ENCODE data around the gene XK. TPM values are rescaled to one million over a fixed set of nuclear protein-coding genes. Genes with fewer than 3 reads are reported as not detected.
A peak's percentile ranks its signal among the peaks of the same experiment; 100 is the strongest.

Gene XK, protein sequence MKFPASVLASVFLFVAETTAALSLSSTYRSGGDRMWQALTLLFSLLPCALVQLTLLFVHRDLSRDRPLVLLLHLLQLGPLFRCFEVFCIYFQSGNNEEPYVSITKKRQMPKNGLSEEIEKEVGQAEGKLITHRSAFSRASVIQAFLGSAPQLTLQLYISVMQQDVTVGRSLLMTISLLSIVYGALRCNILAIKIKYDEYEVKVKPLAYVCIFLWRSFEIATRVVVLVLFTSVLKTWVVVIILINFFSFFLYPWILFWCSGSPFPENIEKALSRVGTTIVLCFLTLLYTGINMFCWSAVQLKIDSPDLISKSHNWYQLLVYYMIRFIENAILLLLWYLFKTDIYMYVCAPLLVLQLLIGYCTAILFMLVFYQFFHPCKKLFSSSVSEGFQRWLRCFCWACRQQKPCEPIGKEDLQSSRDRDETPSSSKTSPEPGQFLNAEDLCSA
- 1.3 TPM for total RNA-seq
- polyA plus RNA-seq (ENCODE audit: insufficient read depth, low read depth, low replicate concordance), result 0.73 TPM
- long read RNA-seq, donor 1, result 0 reads
- long read RNA-seq, donor 2, result 0 reads
- long read RNA-seq, donor 3, result 0 reads
- long read RNA-seq, donor 4, result 0 reads
- long read RNA-seq, donor 5, full-length matches to known transcripts, result 1 of 1 reads
- long read RNA-seq, donor 5, partial matches to known transcripts, result 0 of 1 reads
- long read RNA-seq, donor 5, other reads (novel, unspliced or antisense), result 0 of 1 reads
- long read RNA-seq, donor 6, result 0 reads
- long read RNA-seq, donor 7, result 0 reads
- long read RNA-seq, donor 8, result 0 reads
- long read RNA-seq, donor 9, result 0 reads
- long read RNA-seq, donor 10, result 0 reads

DNA sequence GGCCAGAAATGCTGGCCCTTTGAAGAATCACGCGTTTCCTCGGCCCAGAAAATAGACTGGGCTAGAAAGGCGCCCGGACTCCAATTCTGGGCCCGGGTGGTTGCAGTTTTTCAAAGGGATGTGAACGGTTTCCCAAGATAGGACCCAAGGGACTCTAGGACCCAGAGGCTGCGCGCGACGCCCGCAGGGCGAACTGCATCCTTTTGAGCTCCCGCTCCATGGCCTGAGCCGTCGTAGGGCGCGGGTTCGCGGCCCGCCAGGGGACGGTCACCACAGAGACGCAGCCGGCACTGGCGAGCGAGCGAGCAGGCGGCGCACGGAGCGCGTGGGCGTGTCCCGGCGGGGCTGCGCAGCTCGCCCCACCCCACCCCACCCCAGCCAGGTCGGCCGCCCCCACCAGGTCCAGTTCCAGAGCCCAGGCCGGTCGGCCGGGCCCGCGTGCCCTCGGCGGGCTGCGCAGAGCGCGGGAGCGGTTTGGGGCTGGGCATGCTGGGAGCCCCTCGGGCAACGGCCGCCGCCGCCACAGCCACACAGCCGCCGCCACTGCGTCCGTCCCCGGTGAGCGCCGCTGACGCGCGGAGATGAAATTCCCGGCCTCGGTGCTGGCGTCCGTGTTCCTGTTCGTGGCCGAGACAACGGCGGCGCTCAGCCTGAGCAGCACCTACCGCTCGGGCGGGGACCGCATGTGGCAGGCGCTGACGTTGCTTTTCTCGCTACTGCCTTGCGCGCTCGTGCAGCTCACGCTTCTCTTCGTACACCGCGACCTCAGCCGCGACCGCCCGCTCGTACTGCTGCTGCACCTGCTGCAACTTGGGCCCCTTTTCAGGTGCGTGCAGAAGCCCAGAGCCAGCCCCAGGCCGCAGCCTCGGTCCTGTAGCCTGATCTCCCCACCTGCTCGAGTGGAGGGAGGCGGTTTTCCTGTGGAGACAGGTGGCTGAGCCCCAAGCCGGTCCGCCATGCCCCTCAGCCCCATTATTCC lies at the start of gene XK:
Gene XK, plus strand, starts transcription at position 411 of the 979 bp plus-strand sequence. Its CDS starts 171 bp downstream, at position 582.
- Histone ChIP-seq H3K27me3 (ENCODE audit: control insufficient read depth, insufficient read depth, low read length) (no peaks in the 10 kb centered on the region), H3K9ac (ENCODE audit: low read length in 3 of 3) (no peak within 1 kb of the TSS), H3K4me1 (ENCODE audit: control insufficient read depth in 2 of 3, insufficient read depth in 2 of 3, low read depth in 1 of 3, low read length in 3 of 3) (no peaks in the 10 kb centered on the region), H3K27ac (ENCODE audit: low read depth in 2 of 2, low read length in 2 of 2) (peak within 1 kb of the TSS in 1 of 2 donors; percentile 28), H3K36me3 (ENCODE audit: control insufficient read depth in 2 of 3, insufficient read depth in 3 of 3, low read length in 3 of 3) (no peaks in the 10 kb centered on the region), H3K9me3 (ENCODE audit: control insufficient read depth in 2 of 3, insufficient read depth in 1 of 3, low read length in 3 of 3) (no peaks in the 10 kb centered on the region), H3K4me3 (ENCODE audit: low read length in 3 of 3) (peak within 1 kb of the TSS in 2 of 3 donors; percentile 42 to 53)
- DNase-seq (peak; percentile 48 to 82 (median 61)), FAIRE-seq (no peak)
- intact Hi-C loops (cut with DNase I), result no loop called here
- TF ChIP-seq, protein P1, sequence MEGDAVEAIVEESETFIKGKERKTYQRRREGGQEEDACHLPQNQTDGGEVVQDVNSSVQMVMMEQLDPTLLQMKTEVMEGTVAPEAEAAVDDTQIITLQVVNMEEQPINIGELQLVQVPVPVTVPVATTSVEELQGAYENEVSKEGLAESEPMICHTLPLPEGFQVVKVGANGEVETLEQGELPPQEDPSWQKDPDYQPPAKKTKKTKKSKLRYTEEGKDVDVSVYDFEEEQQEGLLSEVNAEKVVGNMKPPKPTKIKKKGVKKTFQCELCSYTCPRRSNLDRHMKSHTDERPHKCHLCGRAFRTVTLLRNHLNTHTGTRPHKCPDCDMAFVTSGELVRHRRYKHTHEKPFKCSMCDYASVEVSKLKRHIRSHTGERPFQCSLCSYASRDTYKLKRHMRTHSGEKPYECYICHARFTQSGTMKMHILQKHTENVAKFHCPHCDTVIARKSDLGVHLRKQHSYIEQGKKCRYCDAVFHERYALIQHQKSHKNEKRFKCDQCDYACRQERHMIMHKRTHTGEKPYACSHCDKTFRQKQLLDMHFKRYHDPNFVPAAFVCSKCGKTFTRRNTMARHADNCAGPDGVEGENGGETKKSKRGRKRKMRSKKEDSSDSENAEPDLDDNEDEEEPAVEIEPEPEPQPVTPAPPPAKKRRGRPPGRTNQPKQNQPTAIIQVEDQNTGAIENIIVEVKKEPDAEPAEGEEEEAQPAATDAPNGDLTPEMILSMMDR (IDR thresholded peaks at IDR 0.05; ENCODE audit: borderline replicate concordance, extremely low read depth, insufficient read depth), result no peak

DNA sequence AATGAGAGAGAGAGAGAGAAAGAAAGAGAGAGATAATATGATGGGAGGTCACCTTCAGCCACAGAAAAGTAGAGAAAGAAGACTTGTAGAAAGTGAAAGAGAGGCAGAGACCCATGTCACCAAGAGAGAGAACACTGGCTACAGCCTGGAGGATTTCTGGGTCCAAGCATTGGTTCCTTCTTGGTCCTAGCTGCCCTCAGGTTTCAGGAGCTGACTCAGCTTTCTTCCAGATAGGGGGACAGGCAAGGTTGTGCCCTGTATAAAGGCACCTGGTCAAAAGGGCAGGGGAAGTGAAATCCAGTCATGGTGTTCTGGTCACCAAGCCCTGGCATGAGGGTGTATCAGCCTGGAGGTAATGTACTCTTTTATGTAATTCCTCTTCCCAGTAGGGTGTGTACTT lies 47.5 kb upstream of the XK start:
- FAIRE-seq, result no peak
- intact Hi-C loops (cut with DNase I), result no loop called here
- Histone ChIP-seq H3K27ac (ENCODE audit: low read depth in 2 of 2, low read length in 2 of 2) (no peak overlapping the region), H3K4me3 (ENCODE audit: low read length in 3 of 3) (no peak overlapping the region), H3K9me3 (ENCODE audit: control insufficient read depth in 2 of 3, insufficient read depth in 1 of 3, low read length in 3 of 3) (no peaks in the 10 kb centered on the region), H3K27me3 (ENCODE audit: control insufficient read depth, insufficient read depth, low read length) (no peaks in the 10 kb centered on the region), H3K36me3 (ENCODE audit: control insufficient read depth in 2 of 3, insufficient read depth in 3 of 3, low read length in 3 of 3) (no peaks in the 10 kb centered on the region), H3K4me1 (ENCODE audit: control insufficient read depth in 2 of 3, insufficient read depth in 2 of 3, low read depth in 1 of 3, low read length in 3 of 3) (no peaks in the 10 kb centered on the region), H3K9ac (ENCODE audit: low read length in 3 of 3) (no peak overlapping the region)
- no peak for DNase-seq
- TF ChIP-seq, protein P1 (IDR thresholded peaks at IDR 0.05; ENCODE audit: borderline replicate concordance, extremely low read depth, insufficient read depth), result no peak

DNA sequence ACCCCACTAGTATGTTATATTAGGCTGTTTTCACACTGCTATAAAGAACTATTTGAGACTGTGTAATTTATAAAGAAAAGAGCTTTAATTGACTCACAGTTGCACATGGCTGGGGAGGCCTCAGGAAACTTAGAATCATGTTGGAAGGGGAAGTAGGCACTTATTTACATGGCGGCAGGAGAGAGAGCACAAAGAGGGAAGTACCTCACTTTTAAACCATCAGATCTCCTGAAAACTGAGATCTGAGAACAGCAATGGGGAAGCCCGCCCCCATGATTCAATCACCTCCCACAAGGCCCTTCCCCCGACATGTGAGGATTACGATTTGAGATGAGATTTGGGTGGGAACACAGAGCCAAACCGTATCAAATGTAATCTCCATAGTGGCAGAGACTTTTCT lies 45.4 kb upstream of the XK start:
- FAIRE-seq, result no peak
- H3K36me3 ChIP-seq (ENCODE audit: control insufficient read depth in 2 of 3, insufficient read depth in 3 of 3, low read length in 3 of 3), result no peaks in the 10 kb centered on the region

More for the DNA sequence above, 45.4 kb upstream of the XK start:
- Histone ChIP-seq H3K9ac (ENCODE audit: low read length in 3 of 3) (no peak overlapping the region), H3K27me3 (ENCODE audit: control insufficient read depth, insufficient read depth, low read length) (no peaks in the 10 kb centered on the region), H3K9me3 (ENCODE audit: control insufficient read depth in 2 of 3, insufficient read depth in 1 of 3, low read length in 3 of 3) (no peaks in the 10 kb centered on the region), H3K4me1 (ENCODE audit: control insufficient read depth in 2 of 3, insufficient read depth in 2 of 3, low read depth in 1 of 3, low read length in 3 of 3) (no peaks in the 10 kb centered on the region), H3K4me3 (ENCODE audit: low read length in 3 of 3) (no peak overlapping the region), H3K27ac (ENCODE audit: low read depth in 2 of 2, low read length in 2 of 2) (no peak overlapping the region)
- intact Hi-C loops (cut with DNase I), result no loop called here
- TF ChIP-seq, protein P1 (IDR thresholded peaks at IDR 0.05; ENCODE audit: borderline replicate concordance, extremely low read depth, insufficient read depth), result no peak
- no peak for DNase-seq
